HepG2 (cell line): Measurements from ENCODE around the gene GPA33. TPM values are rescaled to one million over a fixed set of nuclear protein-coding genes. Genes with fewer than 3 reads are reported as not detected.

Experiments used
- ATAC-seq: fragments of 200-7000 bp; cut with Tn5 transposase; 3 replicates; pipeline ENCODE4 v1.9.1; 2020; ENCODE audit warnings: mild to moderate bottlenecking, moderate library complexity
- BruUV-seq: library from RNA; stranded (reverse); fragments of 400-500 nt; replicated peaks from 2 replicates; lab custom pipeline; 2021; lab: Mats Ljungman, UMichigan
- CTCF ChIA-PET: fragments of 300-600 bp; formaldehyde crosslinking; extraction: SDS; loops from one replicate; lab custom pipeline; 2021; ENCODE audit warnings: low total read pairs, inconsistent platforms, low intra/inter-chr PET ratio; lab: Yijun Ruan, JAX
- POLR2A ChIA-PET: fragments of 350-600 bp; sonication (Branson Sonifier 250); formaldehyde crosslinking; loops from one replicate; lab custom pipeline; 2020; ENCODE audit warnings: antibody characterized with exemption, inconsistent platforms; lab: Yijun Ruan, JAX
- DNase-seq: peaks from one replicate; pipeline ENCODE4 v3.0.0-alpha.2; 2015; ENCODE audit warnings: low spot score
- FAIRE-seq: peaks from 3 replicates; lab custom pipeline; 2011; peaks lifted over from hg19 to GRCh38; lab: Jason Lieb, UNC
- H2AFZ ChIP-seq: one replicate; pipeline ENCODE4 v1.6.1; 2011; ENCODE audit warnings: low read length, inconsistent platforms
- H3K27ac ChIP-seq: fragments of 300-600 bp; 3 replicates; pipeline ENCODE4 v1.8.0; 2011; ENCODE audit warnings: mixed run types, mild to moderate bottlenecking, mixed read lengths, low read length, inconsistent platforms; ENCODE audit not compliant: insufficient read depth; ENCODE audit errors: extremely low read length
- H3K27me3 ChIP-seq, 2 experiments: fragments of 200-600 bp in 1 of 2; 2 replicates in 1 of 2; 3 replicates in 1 of 2; pipeline versions ENCODE4 v1.6.0 to v1.8.0; 2011; ENCODE audit warnings: low read length in 2 of 2, mild to moderate bottlenecking in 2 of 2, moderate library complexity in 2 of 2, inconsistent platforms in 1 of 2; ENCODE audit not compliant: insufficient read depth in 2 of 2, control insufficient read depth in 1 of 2
- H3K36me3 ChIP-seq, 2 experiments: fragments of 200-600 bp in 1 of 2; replicated peaks in 1 of 2; 2 replicates in 1 of 2; 3 replicates in 1 of 2; pipeline versions ENCODE4 v1.5.1 to v1.8.0; 2011; ENCODE audit warnings: low read length in 2 of 2, inconsistent platforms in 1 of 2; ENCODE audit not compliant: insufficient read depth in 2 of 2, control insufficient read depth in 1 of 2
- H3K4me1 ChIP-seq: 2 replicates; pipeline ENCODE4 v1.5.1; 2012; ENCODE audit warnings: low read length, inconsistent platforms; ENCODE audit not compliant: insufficient read depth
- H3K4me2 ChIP-seq: 2 replicates; pipeline ENCODE4 v1.6.0; 2011; ENCODE audit warnings: low read depth, low read length, inconsistent platforms
- H3K4me3 ChIP-seq, 3 experiments: fragments of 200-600 bp in 1 of 3; sonication (generic), shearing (Covaris generic) in 1 of 3; replicated peaks in 1 of 3; 2 replicates each; pipeline ENCODE4 v1.5.1; 2011 to 2016; ENCODE audit warnings: low read length in 3 of 3, inconsistent platforms in 2 of 3, low read depth in 2 of 3, mild to moderate bottlenecking in 2 of 3, control low read depth in 1 of 3, mixed read lengths in 1 of 3; ENCODE audit not compliant: insufficient read depth in 1 of 3
- H3K79me2 ChIP-seq: one replicate; pipeline ENCODE4 v1.6.1; 2011; ENCODE audit warnings: low read length, inconsistent platforms; ENCODE audit not compliant: insufficient read depth
- H3K9ac ChIP-seq: 2 replicates; pipeline ENCODE4 v1.6.0; 2011; ENCODE audit warnings: mild to moderate bottlenecking, low read depth, low read length, inconsistent platforms; ENCODE audit not compliant: insufficient read depth
- H3K9me3 ChIP-seq: 2 replicates; pipeline ENCODE4 v1.5.1; 2012; ENCODE audit warnings: mild to moderate bottlenecking, low read length
- H4K20me1 ChIP-seq: 2 replicates; pipeline ENCODE4 v1.6.0; 2011; ENCODE audit warnings: inconsistent platforms, mild to moderate bottlenecking, low read length, moderate library complexity; ENCODE audit not compliant: insufficient read depth
- CENPT ChIP-seq: sonication (generic); formaldehyde crosslinking; IDR thresholded peaks from 2 replicates; pipeline ENCODE4 v1.8.0; 2022; ENCODE audit warnings: low read depth, mild to moderate bottlenecking, moderate library complexity, missing genetic modification reagents
- EHMT2 ChIP-seq: fragments of 200-600 bp; sonication (generic); IDR thresholded peaks from 2 replicates; pipeline ENCODE4 v1.7.0; 2017; ENCODE audit warnings: antibody characterized with exemption, low read depth, low read length, borderline replicate concordance
- HNRNPL ChIP-seq: fragments of 200-400 bp; formaldehyde crosslinking; IDR thresholded peaks from 2 replicates; pipeline ENCODE4 v1.6.1; 2017; ENCODE audit warnings: mild to moderate bottlenecking, low read depth, low read length
- MTF1 ChIP-seq: sonication (generic); formaldehyde crosslinking; IDR thresholded peaks from 2 replicates; pipeline ENCODE4 v1.5.0; 2020; ENCODE audit warnings: missing genetic modification reagents
- TEF ChIP-seq: sonication (generic); formaldehyde crosslinking; IDR thresholded peaks from 2 replicates; pipeline ENCODE4 v1.5.0; 2020; ENCODE audit warnings: missing genetic modification reagents
- TOE1 ChIP-seq: sonication (generic); formaldehyde crosslinking; IDR thresholded peaks from 2 replicates; pipeline ENCODE4 v1.4.0; 2020; ENCODE audit warnings: mild to moderate bottlenecking, missing genetic modification reagents
- ZBTB46 ChIP-seq: sonication (generic); formaldehyde crosslinking; IDR thresholded peaks from 2 replicates; pipeline ENCODE4 v1.4.0; 2020; ENCODE audit warnings: mild to moderate bottlenecking, missing genetic modification reagents, borderline replicate concordance
- ZFAT ChIP-seq: sonication (generic); formaldehyde crosslinking; conservative IDR thresholded peaks from 2 replicates; pipeline ENCODE4 v1.8.1; 2023; ENCODE audit warnings: missing genetic modification reagents, inconsistent platforms
- ZFP62 ChIP-seq: sonication (generic); formaldehyde crosslinking; IDR thresholded peaks from 2 replicates; pipeline ENCODE4 v1.4.0; 2020; ENCODE audit warnings: missing genetic modification reagents
- ZNF451 ChIP-seq: sonication (generic); formaldehyde crosslinking; IDR thresholded peaks from 2 replicates; pipeline ENCODE4 v1.5.0; 2020; ENCODE audit warnings: mild to moderate bottlenecking, missing genetic modification reagents
- ZNF512B ChIP-seq: sonication (generic); formaldehyde crosslinking; IDR thresholded peaks from 2 replicates; pipeline ENCODE4 v1.5.1; 2020; ENCODE audit warnings: missing genetic modification reagents, mild to moderate bottlenecking, borderline replicate concordance
- ZSCAN31 ChIP-seq: sonication (generic); formaldehyde crosslinking; IDR thresholded peaks from 2 replicates; pipeline ENCODE4 v1.5.0; 2020; ENCODE audit warnings: low read depth, mild to moderate bottlenecking, missing genetic modification reagents
- WGBS: methylation state at CpG from one replicate; pipeline ENCODE4 v1.1.6; 2017; ENCODE audit warnings: low lambda C conversion rate; 5-methylcytosine and 5-hydroxymethylcytosine counted together
- in situ Hi-C: cut with HindIII; loops from 2 replicates; pipeline ENCODE4 v1.10.0; 2017; ENCODE audit warnings: low pct_unique_long_range_greater_than_20kb; ENCODE audit not compliant: extremely low pct_ligation_motif_present
- intact Hi-C: fragments of 100-400 bp; cut with micrococcal nuclease; formaldehyde crosslinking; loops from one replicate; pipeline ENCODE4 v1.10.0; 2022; ENCODE audit not compliant: unreplicated experiment
- polyA plus RNA-seq, 8 experiments: library from polyadenylated mRNA; depleted of rRNA in 3 of 8; stranded (reverse) in 7 of 8; unstranded in 1 of 8; fragments of >200 nt; fragmentation: Illumina TruSeq in 4 of 8; extraction: Trizol in 4 of 8; gene quantifications; 2 replicates each; pipeline versions ENCODE4 v1.2.1 to v1.2.3, GENCODE V29; 2011 to 2016; ENCODE audit warnings: low read depth in 4 of 8, missing spikeins in 1 of 8, mixed read lengths in 1 of 8; ENCODE audit not compliant: insufficient read depth in 1 of 8
- total RNA-seq, 5 experiments: library from RNA; depleted of rRNA; stranded (reverse); fragments of >200 nt; fragmentation: Illumina TruSeq; extraction: Trizol; gene quantifications; 2 replicates each; pipeline ENCODE4 v1.2.3, GENCODE V29; 2016; ENCODE audit warnings: low read depth in 1 of 5

Gene GPA33
- total and polyA plus RNA-seq, 2 of the 13 experiments (the other 11 are each of a cell fraction or from before 2014, with no cell fraction given) = not detected

GRCh38 chr1:167104256-167104633, 14.1 kb upstream of the GPA33 start:
- POLR2A ChIA-PET = no interaction called here
- no peak for DNase-seq
- in situ Hi-C loops = no loop called here
- no peak for ATAC-seq
- H4K20me1 ChIP-seq = no peaks in the 10 kb centered on the region
- H3K27me3 ChIP-seq = peaks cover 0 to 33% of the 10 kb centered on the region in 2 experiments; a peak in 3 of 5 replicates
- 32% methylated on average over 6 of the region's 6 CpGs for WGBS
- H3K9me3 ChIP-seq = no peaks in the 10 kb centered on the region
- no peak for TF ChIP-seq ZNF451 (CRISPR knock-in tag)
- TF ChIP-seq, all 625 proteins: peak for 0
- Histone ChIP-seq H3K9ac (no peak overlapping the region), H2AFZ (no peak overlapping the region), H3K79me2 (no peaks in the 10 kb centered on the region), H3K4me2 (no peak overlapping the region), H3K4me3 (no peak overlapping the region), H3K36me3 (no peaks in the 10 kb centered on the region), H3K4me1 (peaks cover 6% of the 10 kb centered on the region; the same call in 1 of the 2 replicates), H3K27ac (no peak overlapping the region)
- no TSS peak for BruUV-seq
- CTCF ChIA-PET = no interaction called here
- intact Hi-C loops = no loop called here
- no peak for FAIRE-seq

- H3K9me3 ChIP-seq = no peaks in the 10 kb centered on the region
- 17% methylated on average over 5 of the region's 5 CpGs for WGBS
- no peak overlapping the region for H3K4me3 ChIP-seq
- no peak overlapping the region for H2AFZ ChIP-seq
- no TSS peak for BruUV-seq
- FAIRE-seq (no peak), DNase-seq (no peak), ATAC-seq (no peak)
- intact Hi-C loops = no loop called here
- H4K20me1 ChIP-seq = no peaks in the 10 kb centered on the region
- no peak overlapping the region for H3K27ac ChIP-seq
- no peak overlapping the region for H3K9ac ChIP-seq
- H3K4me1 ChIP-seq = no peaks in the 10 kb centered on the region
- H3K36me3 ChIP-seq = no peaks in the 10 kb centered on the region
- no peaks in the 10 kb centered on the region for H3K79me2 ChIP-seq
- no peak overlapping the region for H3K4me2 ChIP-seq
- peaks cover 0 to 33% of the 10 kb centered on the region in 2 experiments; a peak in 3 of 5 replicates for H3K27me3 ChIP-seq
- ChIA-PET CTCF (no interaction called here), POLR2A (no interaction called here)
- in situ Hi-C loops = no loop called here
- TF ChIP-seq ZSCAN31 (CRISPR knock-in tag) (no peak), HNRNPL (no peak), TOE1 (no peak), ZFAT (CRISPR knock-in tag) (no peak), ZFP62 (no peak), EHMT2 (no peak), MTF1 (no peak), ZBTB46 (CRISPR knock-in tag) (no peak), TEF (CRISPR knock-in tag) (no peak), CENPT (no peak), ZNF512B (CRISPR knock-in tag) (no peak)
Observed at GRCh38 chr1:167102906-167103573, 12.9 kb upstream of the GPA33 start.
